Neural cell (in vitro differentiated cells): ENCODE data around the gene FARP1.

ENCODE experiments used
- CTCF ChIP-seq: fragments of 450-650 bp; IDR thresholded peaks from 2 replicates; pipeline ENCODE4 v1.5.1; 2014; ENCODE audit warnings: antibody characterized with exemption, mild to moderate bottlenecking, moderate library complexity; ENCODE audit not compliant: poor library complexity, severe bottlenecking
- EP300 ChIP-seq: fragments of 450-650 bp; conservative IDR thresholded peaks from 2 replicates; pipeline ENCODE4 v1.6.1; 2014; ENCODE audit warnings: antibody characterized with exemption, mild to moderate bottlenecking, moderate library complexity; ENCODE audit not compliant: poor library complexity, severe bottlenecking

DNA sequence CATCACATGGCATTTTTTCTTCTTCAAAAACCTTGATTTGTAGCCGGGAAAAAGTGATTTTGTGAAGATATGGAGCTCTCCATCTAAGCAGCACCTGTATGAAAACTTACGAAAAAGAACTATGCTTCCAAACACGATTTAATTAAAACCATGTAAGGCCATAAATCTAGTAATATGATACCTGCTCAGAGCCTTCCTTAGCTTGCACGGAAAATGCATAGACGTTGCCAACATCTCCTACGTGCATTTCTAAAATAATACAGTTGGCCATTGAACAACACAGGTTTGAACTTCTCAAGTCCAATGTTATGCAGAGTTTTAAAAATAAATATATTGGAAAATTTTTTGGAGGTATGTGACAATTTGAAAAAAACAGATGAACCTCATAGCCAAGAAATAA is 93.3 kb downstream of the FARP1 start:
- TF ChIP-seq CTCF (no peak), EP300 (no peak)
